ENCODE results near the gene PDHX. TPM values are rescaled to one million over a fixed set of nuclear protein-coding genes. Genes with fewer than 3 reads are reported as not detected.

The PDHX gene
- total RNA-seq, 4 donors from 2014 or later: 28.7 to 50.1 (median 39.6) TPM

GRCh38 chr11:34996958-34997357, 80.5 kb downstream of the PDHX start:
- TF ChIP-seq CTCF (IDR thresholded peaks at IDR 0.05): no peak
- no peak for TF ChIP-seq POLR2A (IDR thresholded peaks at IDR 0.05)
- TF ChIP-seq EP300 (IDR thresholded peaks at IDR 0.05): no peak
- no peak for TF ChIP-seq POLR2AphosphoS5 (IDR thresholded peaks at IDR 0.05)
- no peaks in the 10 kb centered on the region for H3K9me3 ChIP-seq
- 83 to 87% methylated on average over 4 to 5 of the region's 5 CpGs for WGBS, 2 donors (ENCODE audit: low coverage in 1 of 2)
- H3K36me3 ChIP-seq: peaks cover 0 to 26% of the 10 kb centered on the region in 2 donors
- no peak overlapping the region for H3K27ac ChIP-seq
- H3K4me1 ChIP-seq: peaks cover 0 to 8% (median 0%) of the 10 kb centered on the region in 3 donors
- ATAC-seq: no peak
- no peaks in the 10 kb centered on the region for H3K27me3 ChIP-seq
- H3K4me3 ChIP-seq: no peak overlapping the region

GRCh38 chr11:34997952-34998528, 81.6 kb downstream of the PDHX start:
- H3K36me3 ChIP-seq: peaks cover 0 to 20% of the 10 kb centered on the region in 2 donors

GRCh38 chr11:34999453-34999852, 83.0 kb downstream of the PDHX start:
- H3K27me3 ChIP-seq: no peaks in the 10 kb centered on the region
- TF ChIP-seq POLR2A (IDR thresholded peaks at IDR 0.05) (no peak), POLR2AphosphoS5 (IDR thresholded peaks at IDR 0.05) (no peak), EP300 (IDR thresholded peaks at IDR 0.05) (no peak), CTCF (IDR thresholded peaks at IDR 0.05) (no peak)

More at GRCh38 chr11:34997952-34998528, 81.6 kb downstream of the PDHX start:
- Histone ChIP-seq H3K27me3 (no peaks in the 10 kb centered on the region), H3K9me3 (no peaks in the 10 kb centered on the region), H3K4me3 (no peak overlapping the region), H3K27ac (no peak overlapping the region), H3K4me1 (peaks cover 0 to 8% (median 0%) of the 10 kb centered on the region in 3 donors)
- no peak for ATAC-seq
- TF ChIP-seq EP300 (IDR thresholded peaks at IDR 0.05) (no peak), CTCF (IDR thresholded peaks at IDR 0.05) (peak in 3 of 4 experiments; percentile 57 to 59 (median 58))
- WGBS, 2 donors (ENCODE audit: low coverage in 1 of 2): 23 to 26% methylated on average over 3 of the region's 3 CpGs

GRCh38 chr11:35003186-35003585, 86.8 kb downstream of the PDHX start:
- ATAC-seq: no peak
- no peaks in the 10 kb centered on the region for H3K9me3 ChIP-seq
- H3K36me3 ChIP-seq: no peaks in the 10 kb centered on the region
- no peak overlapping the region for H3K27ac ChIP-seq
- H3K4me3 ChIP-seq: no peak overlapping the region
- TF ChIP-seq CTCF (IDR thresholded peaks at IDR 0.05) (no peak), POLR2A (IDR thresholded peaks at IDR 0.05) (no peak), POLR2AphosphoS5 (IDR thresholded peaks at IDR 0.05) (no peak), EP300 (IDR thresholded peaks at IDR 0.05) (no peak)
- peaks cover 0 to 8% (median 0%) of the 10 kb centered on the region in 3 donors for H3K4me1 ChIP-seq
- 0 to 75% methylated on average over 1 of the region's 1 CpG for WGBS, 2 donors (ENCODE audit: low coverage in 1 of 2)
- H3K27me3 ChIP-seq: no peaks in the 10 kb centered on the region

More at GRCh38 chr11:34999453-34999852, 83.0 kb downstream of the PDHX start:
- Histone ChIP-seq H3K36me3 (peaks cover 0 to 10% of the 10 kb centered on the region in 2 donors), H3K27ac (no peak overlapping the region), H3K4me3 (no peak overlapping the region), H3K4me1 (peaks cover 0 to 15% (median 0%) of the 10 kb centered on the region in 3 donors), H3K9me3 (no peaks in the 10 kb centered on the region)
- 79 to 86% methylated on average over 4 of the region's 4 CpGs for WGBS, 2 donors (ENCODE audit: low coverage in 1 of 2)
- ATAC-seq: no peak

GRCh38 chr11:35003658-35004057, 87.2 kb downstream of the PDHX start:
- no peak for ATAC-seq
- Histone ChIP-seq H3K27me3 (no peaks in the 10 kb centered on the region), H3K4me3 (no peak overlapping the region), H3K4me1 (peaks cover 0 to 7% (median 0%) of the 10 kb centered on the region in 3 donors), H3K36me3 (no peaks in the 10 kb centered on the region), H3K27ac (no peak overlapping the region), H3K9me3 (no peaks in the 10 kb centered on the region)
- TF ChIP-seq POLR2AphosphoS5 (IDR thresholded peaks at IDR 0.05) (peak; percentile 17), EP300 (IDR thresholded peaks at IDR 0.05) (no peak), POLR2A (IDR thresholded peaks at IDR 0.05) (no peak)
- 38 to 48% methylated on average over 3 of the region's 3 CpGs for WGBS, 2 donors (ENCODE audit: low coverage in 1 of 2)

All from gastroesophageal sphincter (tissue), 4 donors.